GM18505 (cell line): Measurements from ENCODE around the gene DYNC1I1.

ENCODE experiments used
- ATAC-seq: cut with Tn5 transposase; IDR thresholded peaks from one replicate; pipeline ENCODE4 v1.9.1; 2021; ENCODE audit not compliant: unreplicated experiment
- POLR2A ChIP-seq: IDR thresholded peaks from 4 replicates; pipeline ENCODE4 v1.6.1; 2011; ENCODE audit warnings: borderline replicate concordance; ENCODE audit not compliant: insufficient read depth, insufficient read length; ENCODE audit errors: extremely low read depth

DYNC1I1 gene

DNA sequence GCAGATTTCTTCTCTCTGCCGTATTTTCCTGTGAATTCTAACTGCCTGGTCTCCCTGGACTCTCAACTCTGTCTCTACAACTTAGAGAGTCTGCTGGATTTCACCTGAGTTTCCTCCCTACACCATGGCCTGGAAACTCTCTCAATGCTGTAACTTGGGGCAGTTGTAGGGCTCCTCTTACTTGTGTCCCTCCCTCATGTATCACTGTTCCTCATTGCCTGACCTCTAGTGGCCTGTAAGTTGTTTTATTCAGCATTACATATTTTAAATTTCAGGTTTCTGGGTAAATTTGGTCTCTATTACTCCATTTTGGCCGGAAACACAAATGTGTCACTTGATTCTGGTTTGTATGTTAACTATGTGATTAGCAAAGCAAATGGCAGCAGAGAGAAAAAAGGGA, 70.9 kb downstream of the DYNC1I1 start:
- ATAC-seq, result no peak
- TF ChIP-seq POLR2A, result no peak

DNA sequence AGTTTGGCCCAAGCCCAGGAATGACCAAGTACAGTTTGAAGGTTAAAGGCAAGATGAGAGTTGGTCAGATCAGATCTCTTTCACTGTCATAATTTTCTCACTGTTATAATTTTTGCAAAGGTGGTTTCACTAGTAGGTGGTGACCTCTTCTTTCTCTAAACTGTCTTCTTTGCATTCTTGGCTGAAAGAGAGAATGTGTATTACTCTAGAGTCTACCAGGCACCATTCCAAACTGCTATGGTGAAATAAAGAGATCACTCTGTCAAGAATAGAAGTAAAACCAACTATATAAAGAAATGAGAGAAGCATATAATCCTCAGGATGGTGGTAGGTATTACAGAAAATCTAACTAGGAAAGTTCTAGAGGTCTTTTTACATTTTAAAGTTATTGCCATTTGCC, 72.7 kb downstream of the DYNC1I1 start:
- no peak for TF ChIP-seq POLR2A
- ATAC-seq, result no peak

DNA sequence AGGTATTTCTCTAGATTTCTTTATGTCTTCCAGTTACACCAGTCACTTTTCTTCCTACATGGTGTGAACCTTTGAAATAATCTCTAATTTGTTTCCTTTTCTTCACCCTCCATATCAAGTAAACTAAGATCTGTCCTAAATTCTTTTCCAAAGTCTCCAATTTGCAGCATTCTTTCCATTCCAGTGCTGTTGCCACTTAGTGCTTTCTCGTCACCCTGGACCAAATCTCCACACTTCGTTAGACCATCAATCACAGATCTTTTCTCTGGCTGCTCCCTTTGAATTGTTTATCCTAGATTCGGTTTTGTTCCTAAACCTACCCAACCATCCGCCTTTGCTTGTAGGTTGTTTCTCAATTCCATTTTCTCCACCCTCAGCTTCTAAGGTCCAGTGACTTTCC, 74.7 kb downstream of the DYNC1I1 start:
- TF ChIP-seq POLR2A, result no peak
- ATAC-seq, result no peak

DNA sequence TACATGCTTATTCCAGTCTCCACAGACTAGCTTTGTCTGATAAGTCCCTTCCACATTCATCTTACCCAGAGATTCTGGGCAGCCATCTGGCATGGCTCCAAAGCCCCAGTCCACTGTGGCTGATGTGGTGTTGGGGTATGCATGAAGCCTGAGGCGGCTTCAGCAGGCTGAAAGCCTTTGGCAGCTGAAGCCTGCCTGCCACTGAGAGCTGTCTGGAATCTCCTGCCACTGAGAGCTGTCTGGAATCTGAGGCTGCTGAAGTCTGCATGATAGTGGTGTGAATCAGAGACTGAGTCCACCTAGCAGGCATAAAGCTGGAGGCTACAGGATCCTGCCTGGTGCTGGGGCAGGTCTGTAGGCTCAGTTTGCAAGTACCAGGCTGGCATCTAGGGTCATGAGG, 87.1 kb downstream of the DYNC1I1 start:
- TF ChIP-seq POLR2A, result no peak
- no peak for ATAC-seq

DNA sequence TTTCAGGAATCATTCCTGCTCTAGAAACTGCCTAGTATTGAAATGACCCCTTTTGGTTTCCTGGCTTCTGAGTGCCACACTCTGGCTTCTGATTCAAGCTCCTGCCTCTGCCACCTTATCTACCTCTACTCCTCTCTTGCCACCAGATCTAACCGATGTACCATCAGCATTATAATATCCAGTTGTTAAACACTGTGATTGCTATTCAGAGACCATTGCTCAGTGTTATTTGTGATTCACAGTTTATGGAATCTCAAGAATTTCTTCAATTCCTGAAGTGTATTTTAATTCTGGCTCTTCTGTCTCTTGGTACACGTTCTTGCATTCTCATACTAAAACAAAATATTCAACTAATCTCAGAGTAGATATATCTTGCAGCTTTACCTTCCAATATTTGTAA, 88.7 kb downstream of the DYNC1I1 start:
- ATAC-seq, result no peak
- TF ChIP-seq POLR2A, result no peak

DNA sequence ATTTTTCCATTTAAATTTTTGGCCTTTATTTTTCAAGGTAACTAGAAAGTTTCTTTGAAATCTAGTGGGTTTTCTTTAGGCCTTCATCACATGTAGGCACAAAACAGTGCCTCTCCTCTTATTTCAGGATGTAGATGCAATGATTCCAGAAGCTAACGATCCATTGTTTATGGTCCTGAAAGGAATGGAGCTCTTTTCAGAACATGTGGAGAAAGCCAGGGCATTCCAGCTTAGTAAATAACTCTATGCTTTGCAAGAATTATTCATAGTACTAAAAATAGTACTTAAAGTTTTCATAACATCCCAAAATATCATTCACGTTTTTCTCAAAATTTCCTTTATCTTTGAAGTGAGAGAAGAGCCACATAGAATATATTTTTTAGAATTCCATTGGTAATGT, 91.3 kb downstream of the DYNC1I1 start:
- no peak for ATAC-seq
- TF ChIP-seq POLR2A, result no peak

DNA sequence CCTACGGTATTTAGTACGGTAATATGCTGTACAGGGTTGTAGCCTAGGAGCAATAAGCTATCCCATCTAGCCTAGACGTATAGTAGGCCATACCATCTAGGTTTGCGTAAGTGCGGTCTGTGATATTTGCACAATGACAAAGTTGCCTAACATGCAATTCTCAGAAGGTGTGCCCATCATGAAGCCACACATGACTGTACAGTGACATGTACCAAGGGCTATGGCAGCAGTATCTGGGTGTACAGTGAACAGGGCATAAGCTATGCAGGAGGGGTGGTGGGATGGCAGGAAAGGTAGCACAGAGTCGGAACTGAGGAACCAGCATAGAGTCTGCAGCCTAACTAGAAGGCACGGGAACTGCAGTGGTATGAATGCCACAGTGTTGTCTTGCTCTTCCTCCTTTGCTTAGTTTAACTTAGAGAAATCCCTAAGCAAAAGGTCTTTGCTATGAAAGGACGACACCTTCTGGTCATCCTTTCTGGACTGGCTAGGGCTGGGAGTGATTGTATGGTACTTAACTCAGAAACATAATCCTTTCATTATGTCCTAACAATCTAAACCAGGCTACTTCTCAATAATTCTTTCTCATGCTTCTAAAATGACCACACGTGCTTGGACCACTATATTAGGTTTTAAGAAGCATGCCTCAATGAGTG, 93.5 kb downstream of the DYNC1I1 start:
- no peak for ATAC-seq
- TF ChIP-seq POLR2A, result no peak

DNA sequence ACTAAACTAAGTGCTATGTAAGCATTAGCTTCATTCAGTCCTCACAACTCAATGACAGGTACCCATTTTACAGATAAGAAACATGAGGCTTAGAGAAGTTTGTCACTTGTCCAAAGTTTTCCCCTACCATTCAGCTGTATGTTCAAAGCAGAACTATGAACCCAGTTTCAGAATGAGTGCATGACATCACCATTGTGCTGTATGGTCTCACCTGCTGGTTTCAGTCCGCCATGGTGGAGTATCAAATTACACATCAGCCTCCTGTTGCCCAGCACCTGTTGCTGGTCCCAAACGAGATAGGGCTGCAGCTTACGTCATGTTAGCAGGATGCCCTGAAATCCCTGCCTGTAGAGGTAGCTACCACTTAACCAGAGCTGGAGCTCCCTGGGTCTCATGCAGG, 95.0 kb downstream of the DYNC1I1 start:
- ATAC-seq, result peak; percentile 86
- no peak for TF ChIP-seq POLR2A

DNA sequence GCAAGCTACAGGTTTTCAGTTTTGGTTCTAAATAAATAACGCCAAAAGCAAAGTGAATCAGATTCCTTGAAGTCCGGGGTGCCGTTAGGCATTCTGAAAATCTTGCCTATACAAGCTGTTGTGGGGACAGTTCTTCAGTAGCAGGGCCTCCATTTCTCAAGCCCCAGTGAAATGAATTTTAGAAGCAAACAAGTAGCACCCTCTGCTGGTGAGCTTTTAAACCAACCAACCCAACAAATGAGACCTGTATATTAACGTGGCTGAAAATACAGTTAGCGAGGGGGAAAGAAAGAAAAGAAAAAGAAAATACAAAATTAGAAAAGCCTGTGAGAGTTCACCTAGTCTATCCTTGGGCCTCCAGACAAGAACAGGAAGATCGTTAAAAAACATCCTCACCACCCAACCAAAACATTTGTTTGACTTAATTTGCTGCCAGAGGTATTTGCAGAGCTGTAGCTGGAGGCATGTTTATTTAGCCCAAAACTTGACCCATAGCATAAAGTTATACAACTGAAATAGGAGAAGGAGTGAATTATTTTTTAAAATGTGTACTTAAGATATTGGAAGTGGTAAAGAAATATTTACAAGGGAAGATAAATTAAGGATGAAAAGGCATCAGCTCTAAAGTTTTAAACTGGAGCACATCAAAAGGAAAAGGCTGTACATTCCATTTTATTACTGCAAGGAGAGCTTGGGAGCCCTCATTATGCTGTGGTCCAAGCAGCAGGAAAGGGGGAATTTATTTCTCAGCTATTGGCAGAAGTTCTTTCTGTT, 98.9 kb downstream of the DYNC1I1 start:
- ATAC-seq, result peak; percentile 41
- no peak for TF ChIP-seq POLR2A

DNA sequence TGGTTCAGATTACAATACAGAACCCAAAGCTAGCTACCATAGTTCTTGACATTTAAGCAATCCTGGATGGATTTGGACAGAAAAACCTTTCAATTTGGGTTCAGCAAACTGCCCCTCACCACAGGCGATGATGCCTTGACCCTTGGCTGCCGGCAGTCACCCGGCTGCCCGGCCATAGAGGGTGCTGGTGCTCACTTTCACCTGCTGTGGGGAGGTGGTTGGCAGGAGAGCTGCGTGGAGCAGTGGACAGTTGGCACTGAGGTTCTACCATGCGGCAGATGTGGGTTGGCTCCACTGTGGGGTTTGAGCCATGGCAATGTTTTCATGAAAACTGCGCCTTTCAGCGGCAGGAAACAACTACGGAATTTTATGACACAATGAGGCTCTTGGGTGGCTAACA, 99.5 kb downstream of the DYNC1I1 start:
- no peak for ATAC-seq

DNA sequence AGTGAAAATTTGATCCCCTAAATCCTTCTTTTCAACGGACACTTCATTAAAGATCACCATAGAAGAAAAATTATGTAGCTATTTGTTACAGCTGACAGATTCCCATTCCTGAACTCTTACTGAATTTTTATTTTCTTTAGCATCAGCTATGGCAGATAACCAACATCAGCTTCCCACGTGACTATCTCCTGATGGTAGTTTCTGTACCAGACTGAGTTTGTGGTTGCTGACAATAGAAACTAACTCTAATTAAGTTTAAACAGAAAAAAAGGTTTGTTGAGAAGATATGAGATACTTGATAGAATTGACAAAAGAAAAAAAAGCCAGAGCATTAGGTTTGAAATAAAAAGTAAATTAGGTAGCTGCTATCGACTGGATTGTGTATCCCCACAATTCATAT, 101.8 kb downstream of the DYNC1I1 start:
- TF ChIP-seq POLR2A, result no peak
- ATAC-seq, result no peak

More for the DNA sequence above, 99.5 kb downstream of the DYNC1I1 start:
- no peak for TF ChIP-seq POLR2A

DNA sequence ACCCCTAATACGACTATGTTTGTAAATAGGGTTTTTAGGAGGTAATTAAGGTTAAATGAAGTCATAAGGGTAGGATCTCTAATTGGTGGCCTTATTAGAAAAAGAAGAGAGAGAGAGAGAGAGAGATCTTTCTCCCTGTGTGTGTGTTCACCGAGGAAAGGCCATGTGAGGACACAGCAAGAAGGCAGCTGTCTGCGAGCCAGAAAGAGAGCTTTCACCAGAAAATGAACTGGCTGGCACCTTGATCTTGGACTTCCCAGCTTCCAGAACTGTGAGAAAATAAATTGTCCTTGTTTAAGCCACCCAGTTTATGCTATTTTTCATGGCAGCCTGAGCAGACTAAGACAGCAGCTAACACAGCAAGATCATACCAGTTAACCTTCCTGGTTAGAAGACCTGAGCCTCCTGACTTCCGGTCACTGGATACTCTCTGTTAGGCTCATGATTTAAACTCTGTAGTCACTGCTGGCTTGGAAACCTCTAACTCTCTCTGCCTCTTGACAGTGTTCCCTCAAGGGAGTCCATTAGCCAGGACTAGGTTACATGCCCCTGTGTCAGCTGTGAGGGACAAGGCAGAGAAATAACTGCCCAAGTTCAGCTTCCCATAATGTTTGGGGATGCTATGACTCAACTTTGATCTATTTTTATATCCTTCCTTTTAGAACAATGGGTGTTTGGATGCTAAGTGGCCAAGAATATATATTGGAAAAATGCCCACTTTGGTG, 102.3 kb downstream of the DYNC1I1 start:
- no peak for ATAC-seq
- TF ChIP-seq POLR2A, result no peak

DNA sequence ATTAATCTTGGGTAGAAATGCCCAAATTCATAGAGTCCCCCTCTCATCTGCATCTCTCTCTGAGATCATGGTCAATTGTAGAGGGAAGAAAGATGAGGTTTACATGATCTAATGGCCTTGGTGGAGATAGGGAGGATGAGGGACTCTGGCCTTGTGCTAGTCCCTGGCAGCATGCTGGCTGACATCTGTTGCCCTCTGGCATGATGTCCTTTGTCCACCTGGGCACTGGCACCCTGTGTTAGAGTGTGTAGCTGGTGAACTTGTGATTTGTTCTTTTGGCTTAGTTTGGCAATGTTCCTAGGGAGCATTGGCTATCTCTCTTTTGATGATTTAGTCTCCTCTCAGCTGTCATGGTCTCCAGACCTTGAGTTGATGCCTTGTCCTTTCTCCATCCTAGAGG, 103.2 kb downstream of the DYNC1I1 start:
- ATAC-seq, result no peak
- no peak for TF ChIP-seq POLR2A

DNA sequence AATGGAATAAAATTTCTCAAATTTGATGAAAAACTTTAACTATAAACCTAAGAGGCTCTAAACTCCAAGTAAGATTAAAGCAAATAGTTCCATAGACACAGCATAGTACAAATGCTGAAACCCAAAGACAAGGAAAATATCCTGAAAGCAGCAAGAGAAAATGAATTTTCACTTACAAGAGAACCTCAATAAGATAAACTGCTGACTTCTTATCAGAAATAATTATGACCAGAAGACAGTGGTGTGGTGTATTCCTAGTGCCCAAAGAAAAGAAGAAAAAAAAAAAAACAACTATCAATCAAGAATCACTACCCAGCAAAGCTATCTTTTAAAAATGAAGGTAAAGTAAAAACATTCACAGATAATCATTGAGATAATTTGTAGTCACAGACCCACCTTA, 106.3 kb downstream of the DYNC1I1 start:
- no peak for TF ChIP-seq POLR2A
- ATAC-seq, result no peak
